ENCODE measurements around the gene PHACTR1.

Gene PHACTR1

GRCh38 chr6:12969966-12970365 lies 253.4 kb downstream of the PHACTR1 start:
- H3K9me3 ChIP-seq: no peaks in the 10 kb centered on the region
- no peak for TF ChIP-seq Cebpa-rat (IDR thresholded peaks at IDR 0.05)
- no peaks in the 10 kb centered on the region for H3K4me1 ChIP-seq

GRCh38 chr6:12973386-12973785 lies 256.8 kb downstream of the PHACTR1 start:
- H3K27me3 ChIP-seq: no peaks in the 10 kb centered on the region
- no peaks in the 10 kb centered on the region for H4K20me1 ChIP-seq
- no peak for TF ChIP-seq Cebpa-rat (IDR thresholded peaks at IDR 0.05)
- H3K9ac ChIP-seq: no peak overlapping the region
- no peaks in the 10 kb centered on the region for H3K4me1 ChIP-seq
- H3K4me2 ChIP-seq: no peak overlapping the region
- H3K9me3 ChIP-seq: no peaks in the 10 kb centered on the region
- H3K4me3 ChIP-seq: no peak overlapping the region
- no peak overlapping the region for H3K27ac ChIP-seq
- H3K36me3 ChIP-seq: no peaks in the 10 kb centered on the region

More at GRCh38 chr6:12969966-12970365, 253.4 kb downstream of the PHACTR1 start:
- Histone ChIP-seq H3K27ac (no peak overlapping the region), H3K4me3 (no peak overlapping the region), H3K27me3 (no peaks in the 10 kb centered on the region), H3K9ac (no peak overlapping the region), H4K20me1 (no peaks in the 10 kb centered on the region), H3K4me2 (no peak overlapping the region), H3K36me3 (no peaks in the 10 kb centered on the region)

GRCh38 chr6:12974551-12974950 lies 258.0 kb downstream of the PHACTR1 start:
- H3K27me3 ChIP-seq: no peaks in the 10 kb centered on the region
- H3K9ac ChIP-seq: no peak overlapping the region
- H3K4me2 ChIP-seq: no peak overlapping the region
- H4K20me1 ChIP-seq: no peaks in the 10 kb centered on the region
- no peak overlapping the region for H3K27ac ChIP-seq
- no peak overlapping the region for H3K4me3 ChIP-seq
- no peak for TF ChIP-seq Cebpa-rat (IDR thresholded peaks at IDR 0.05)
- H3K4me1 ChIP-seq: no peaks in the 10 kb centered on the region
- no peaks in the 10 kb centered on the region for H3K9me3 ChIP-seq
- H3K36me3 ChIP-seq: no peaks in the 10 kb centered on the region

- Histone ChIP-seq H3K27ac (no peak overlapping the region), H4K20me1 (no peaks in the 10 kb centered on the region), H3K36me3 (no peaks in the 10 kb centered on the region), H3K27me3 (no peaks in the 10 kb centered on the region), H3K4me3 (no peak overlapping the region), H3K9me3 (peaks cover under 1% of the 10 kb centered on the region; the same call in 1 of the 2 replicates), H3K4me1 (no peaks in the 10 kb centered on the region), H3K4me2 (no peak overlapping the region), H3K9ac (no peak overlapping the region)
- TF ChIP-seq Cebpa-rat (IDR thresholded peaks at IDR 0.05): no peak
Observed at GRCh38 chr6:12976366-12976765, 259.8 kb downstream of the PHACTR1 start.

- H3K4me3 ChIP-seq: no peak overlapping the region
- H3K36me3 ChIP-seq: no peaks in the 10 kb centered on the region
- no peaks in the 10 kb centered on the region for H4K20me1 ChIP-seq
- no peak overlapping the region for H3K4me2 ChIP-seq
- H3K4me1 ChIP-seq: no peaks in the 10 kb centered on the region
- H3K9ac ChIP-seq: no peak overlapping the region
- no peaks in the 10 kb centered on the region for H3K27me3 ChIP-seq
- peaks cover 9% of the 10 kb centered on the region; the same call in 1 of the 2 replicates for H3K9me3 ChIP-seq
- no peak overlapping the region for H3K27ac ChIP-seq
- no peak for TF ChIP-seq Cebpa-rat (IDR thresholded peaks at IDR 0.05)
Observed at GRCh38 chr6:12977206-12977605, 260.6 kb downstream of the PHACTR1 start.

GRCh38 chr6:12977806-12978205 lies 261.2 kb downstream of the PHACTR1 start:
- Histone ChIP-seq H4K20me1 (no peaks in the 10 kb centered on the region), H3K9ac (no peak overlapping the region), H3K27me3 (no peaks in the 10 kb centered on the region), H3K4me1 (no peaks in the 10 kb centered on the region), H3K27ac (no peak overlapping the region), H3K4me2 (no peak overlapping the region), H3K36me3 (no peaks in the 10 kb centered on the region), H3K9me3 (peaks cover 10% of the 10 kb centered on the region; the same call in 1 of the 2 replicates), H3K4me3 (no peak overlapping the region)
- no peak for TF ChIP-seq Cebpa-rat (IDR thresholded peaks at IDR 0.05)

- Histone ChIP-seq H3K4me2 (no peak overlapping the region), H3K4me1 (no peaks in the 10 kb centered on the region), H3K36me3 (no peaks in the 10 kb centered on the region), H4K20me1 (no peaks in the 10 kb centered on the region), H3K4me3 (no peak overlapping the region), H3K27me3 (no peaks in the 10 kb centered on the region), H3K9me3 (peaks cover 10% of the 10 kb centered on the region; the same call in 1 of the 2 replicates), H3K27ac (no peak overlapping the region), H3K9ac (no peak overlapping the region)
- TF ChIP-seq Cebpa-rat (IDR thresholded peaks at IDR 0.05): no peak
Observed at GRCh38 chr6:12980741-12981140, 264.2 kb downstream of the PHACTR1 start.

- Histone ChIP-seq H3K36me3 (no peaks in the 10 kb centered on the region), H4K20me1 (no peaks in the 10 kb centered on the region), H3K9me3 (peaks cover 10% of the 10 kb centered on the region; the same call in 1 of the 2 replicates), H3K27me3 (no peaks in the 10 kb centered on the region), H3K27ac (no peak overlapping the region), H3K4me3 (no peak overlapping the region), H3K4me2 (no peak overlapping the region), H3K9ac (no peak overlapping the region), H3K4me1 (no peaks in the 10 kb centered on the region)
- TF ChIP-seq Cebpa-rat (IDR thresholded peaks at IDR 0.05): no peak
Observed at GRCh38 chr6:12984776-12985175, 268.2 kb downstream of the PHACTR1 start.

- TF ChIP-seq Cebpa-rat (IDR thresholded peaks at IDR 0.05): no peak
- Histone ChIP-seq H3K4me1 (no peaks in the 10 kb centered on the region), H3K4me2 (no peak overlapping the region)
Observed at GRCh38 chr6:12987783-12988182, 271.2 kb downstream of the PHACTR1 start.

GRCh38 chr6:12990162-12990561 lies 273.6 kb downstream of the PHACTR1 start:
- Histone ChIP-seq H3K36me3 (no peaks in the 10 kb centered on the region), H3K27me3 (no peaks in the 10 kb centered on the region), H3K4me2 (no peak overlapping the region), H3K4me3 (no peak overlapping the region), H3K9ac (no peak overlapping the region), H4K20me1 (no peaks in the 10 kb centered on the region), H3K4me1 (no peaks in the 10 kb centered on the region), H3K27ac (no peak overlapping the region), H3K9me3 (peaks cover 13% of the 10 kb centered on the region)
- no peak for TF ChIP-seq Cebpa-rat (IDR thresholded peaks at IDR 0.05)

More at GRCh38 chr6:12987783-12988182, 271.2 kb downstream of the PHACTR1 start:
- H3K4me3 ChIP-seq: no peak overlapping the region
- no peaks in the 10 kb centered on the region for H3K27me3 ChIP-seq
- H3K9ac ChIP-seq: no peak overlapping the region
- no peaks in the 10 kb centered on the region for H4K20me1 ChIP-seq
- no peaks in the 10 kb centered on the region for H3K36me3 ChIP-seq
- no peaks in the 10 kb centered on the region for H3K9me3 ChIP-seq
- H3K27ac ChIP-seq: no peak overlapping the region

GRCh38 chr6:12991435-12991834 lies 274.9 kb downstream of the PHACTR1 start:
- no peak for TF ChIP-seq Cebpa-rat (IDR thresholded peaks at IDR 0.05)
- no peak overlapping the region for H3K4me3 ChIP-seq
- peaks cover 13% of the 10 kb centered on the region for H3K9me3 ChIP-seq
- no peaks in the 10 kb centered on the region for H3K27me3 ChIP-seq
- H3K9ac ChIP-seq: no peak overlapping the region
- H4K20me1 ChIP-seq: no peaks in the 10 kb centered on the region
- no peak overlapping the region for H3K4me2 ChIP-seq
- H3K4me1 ChIP-seq: no peaks in the 10 kb centered on the region
- H3K27ac ChIP-seq: no peak overlapping the region
- H3K36me3 ChIP-seq: no peaks in the 10 kb centered on the region
